HG03095 (cell line): ENCODE data around the gene CNN1.
"Not testable (repeated sequence)": the region's sequence is repeated elsewhere in the genome, so short reads cannot be mapped to it uniquely, and the experiment has no call there.

Experiments
- ATAC-seq: cut with Tn5 transposase; IDR thresholded peaks from one replicate; pipeline ENCODE4 v1.9.1; 2021; ENCODE audit warnings: moderate library complexity; ENCODE audit not compliant: unreplicated experiment

CNN1 gene

GRCh38 chr19:11598746-11599145 lies 60.1 kb downstream of the CNN1 start:
- ATAC-seq = no peak

- not testable (repeated sequence) for ATAC-seq
Observed at GRCh38 chr19:11599704-11600103, 61.1 kb downstream of the CNN1 start.
